CD1c-positive myeloid dendritic cell (primary cell): ENCODE data around the gene PHPT1.

Experiments used
- DNase-seq: peaks from one replicate; pipeline ENCODE4 v3.0.0-alpha.2; 2016; ENCODE audit errors: extremely low spot score

PHPT1 gene

GRCh38 chr9:136886610-136887597 lies 37.7 kb downstream of the PHPT1 start:
- peak; percentile 3 for DNase-seq

GRCh38 chr9:136888454-136888853 lies 39.2 kb downstream of the PHPT1 start:
- DNase-seq = no peak

DNA sequence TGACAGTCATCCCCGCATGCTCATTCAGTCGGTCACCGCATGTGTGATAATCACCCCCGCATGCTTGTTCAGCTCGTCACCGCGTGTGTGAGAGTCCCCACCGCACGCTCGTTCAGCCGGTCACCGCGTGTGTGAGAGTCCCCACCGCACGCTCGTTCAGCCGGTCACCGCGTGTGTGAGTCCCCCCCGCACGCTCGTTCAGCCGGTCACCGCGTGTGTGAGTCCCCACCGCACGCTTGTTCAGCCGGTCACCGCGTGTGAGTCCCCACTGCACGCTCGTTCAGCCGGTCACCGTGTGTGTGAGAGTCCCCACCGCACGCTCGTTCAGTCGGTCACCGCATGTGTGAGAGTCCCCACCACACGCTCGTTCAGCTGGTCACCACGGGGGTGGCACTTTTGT lies 40.6 kb downstream of the PHPT1 start:
- no peak for DNase-seq

DNA sequence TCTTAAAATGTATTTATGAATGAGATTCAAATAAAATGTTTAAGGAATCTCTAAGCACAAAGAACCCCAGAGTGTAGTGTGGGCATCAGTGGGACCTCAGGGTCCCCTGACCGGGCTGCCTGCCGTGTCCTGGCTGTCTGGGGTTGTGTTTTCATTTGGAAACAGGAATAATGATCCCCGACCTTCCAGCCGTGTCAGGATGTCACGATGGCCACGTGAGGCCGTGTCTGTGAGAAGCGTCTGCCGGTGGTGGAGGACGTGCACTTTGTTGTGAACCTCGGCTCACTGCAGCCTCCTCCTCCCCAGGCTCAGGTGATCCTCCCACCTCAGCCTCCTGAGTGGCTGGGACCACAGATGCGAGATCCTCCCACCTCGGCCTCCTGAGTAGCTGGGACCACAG lies 41.5 kb downstream of the PHPT1 start:
- DNase-seq = no peak

- DNase-seq = no peak
Measured at GRCh38 chr9:136896027-136896426, 46.8 kb downstream of the PHPT1 start.

GRCh38 chr9:136898483-136899100 lies 49.4 kb downstream of the PHPT1 start:
- no peak for DNase-seq

- DNase-seq = no peak
Measured at GRCh38 chr9:136899196-136899595, 50.0 kb downstream of the PHPT1 start.

- DNase-seq = no peak
Measured at GRCh38 chr9:136900556-136900955, 51.3 kb downstream of the PHPT1 start.
